ENCODE measurements around the gene NTM.
A peak's percentile ranks its signal among the peaks of the same experiment; 100 is the strongest.

Gene NTM

GRCh38 chr11:132256528-132257279, 886.3 kb downstream of the NTM start:
- no peak for DNase-seq

DNA sequence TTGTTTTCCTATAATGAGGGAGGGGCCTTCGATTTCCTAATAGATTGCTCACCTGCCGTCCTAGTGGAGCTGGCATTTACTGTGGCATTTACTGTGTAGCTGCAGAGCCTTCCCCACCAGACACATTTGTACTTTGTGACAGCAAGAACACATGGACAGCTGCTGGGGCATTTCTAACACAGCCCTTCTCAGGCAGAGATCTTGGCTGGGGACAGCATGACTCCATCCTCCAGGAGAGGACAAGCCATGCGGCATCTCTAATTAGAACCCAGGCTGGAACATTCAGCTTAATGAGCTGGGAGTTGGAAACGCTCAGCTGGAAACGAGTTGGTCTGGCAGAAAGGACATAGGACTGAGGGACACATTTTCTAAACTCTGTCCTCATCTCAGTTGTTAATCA, 887.5 kb downstream of the NTM start:
- no peak for DNase-seq

DNA sequence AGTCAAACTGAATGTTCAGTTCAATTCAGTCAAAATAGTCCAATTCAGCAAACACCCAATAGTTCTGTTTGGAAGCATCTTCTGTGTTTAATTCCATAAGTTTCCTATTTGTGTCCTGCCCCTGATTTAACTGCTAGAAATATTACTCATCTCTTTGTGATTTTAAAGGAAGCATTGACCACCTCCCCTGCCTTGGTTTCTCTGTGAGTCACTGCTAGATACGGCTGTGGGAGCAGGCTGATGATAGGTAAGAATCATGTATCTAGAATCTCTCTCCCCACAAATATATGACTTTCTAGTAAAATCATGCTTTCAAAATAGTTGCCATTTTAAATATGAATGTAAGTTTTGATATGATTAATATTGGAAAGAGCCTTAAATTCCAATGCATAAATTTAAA, 888.5 kb downstream of the NTM start:
- DNase-seq: no peak

GRCh38 chr11:132260636-132261035, 890.2 kb downstream of the NTM start:
- DNase-seq: no peak

DNA sequence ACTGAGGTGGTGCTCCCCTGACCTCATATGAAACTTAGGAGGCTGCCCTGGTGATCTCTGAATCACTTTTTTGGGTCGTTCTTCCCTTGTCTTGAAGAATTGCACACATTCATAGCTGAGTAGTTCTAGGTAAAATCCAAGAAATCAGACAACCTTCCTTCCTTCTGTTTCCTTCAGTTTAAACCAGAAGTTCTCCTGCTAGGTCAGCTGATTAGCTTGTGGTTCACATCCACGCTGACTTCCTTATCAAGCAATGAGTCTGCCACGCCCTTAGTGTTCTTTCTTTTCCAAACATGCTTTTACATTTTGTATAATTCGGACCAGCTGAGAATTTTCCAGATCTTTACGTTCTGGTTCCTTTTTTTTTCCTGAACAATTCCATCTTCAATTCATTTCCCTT, 892.8 kb downstream of the NTM start:
- no peak for DNase-seq

DNA sequence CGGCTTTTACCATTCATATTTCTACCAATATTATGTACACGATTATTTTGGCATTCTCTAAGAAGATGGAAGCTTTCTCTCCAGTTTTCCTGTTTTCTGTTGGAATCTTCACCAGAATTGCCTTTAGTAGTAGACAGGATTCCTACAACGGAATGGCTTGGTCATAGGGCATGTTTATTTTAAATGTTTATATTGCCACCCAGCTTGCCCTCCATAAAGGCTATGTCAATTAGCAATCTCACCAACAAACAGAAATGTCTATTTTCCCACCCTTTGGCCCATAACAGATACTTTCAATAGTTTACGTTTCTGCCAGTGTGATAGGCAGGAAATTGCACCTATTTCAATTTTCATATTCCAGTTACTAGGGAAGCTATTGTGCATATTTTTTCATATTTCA, 893.5 kb downstream of the NTM start:
- DNase-seq: no peak

- DNase-seq: no peak
Measured at GRCh38 chr11:132264616-132265015, 894.2 kb downstream of the NTM start.

DNA sequence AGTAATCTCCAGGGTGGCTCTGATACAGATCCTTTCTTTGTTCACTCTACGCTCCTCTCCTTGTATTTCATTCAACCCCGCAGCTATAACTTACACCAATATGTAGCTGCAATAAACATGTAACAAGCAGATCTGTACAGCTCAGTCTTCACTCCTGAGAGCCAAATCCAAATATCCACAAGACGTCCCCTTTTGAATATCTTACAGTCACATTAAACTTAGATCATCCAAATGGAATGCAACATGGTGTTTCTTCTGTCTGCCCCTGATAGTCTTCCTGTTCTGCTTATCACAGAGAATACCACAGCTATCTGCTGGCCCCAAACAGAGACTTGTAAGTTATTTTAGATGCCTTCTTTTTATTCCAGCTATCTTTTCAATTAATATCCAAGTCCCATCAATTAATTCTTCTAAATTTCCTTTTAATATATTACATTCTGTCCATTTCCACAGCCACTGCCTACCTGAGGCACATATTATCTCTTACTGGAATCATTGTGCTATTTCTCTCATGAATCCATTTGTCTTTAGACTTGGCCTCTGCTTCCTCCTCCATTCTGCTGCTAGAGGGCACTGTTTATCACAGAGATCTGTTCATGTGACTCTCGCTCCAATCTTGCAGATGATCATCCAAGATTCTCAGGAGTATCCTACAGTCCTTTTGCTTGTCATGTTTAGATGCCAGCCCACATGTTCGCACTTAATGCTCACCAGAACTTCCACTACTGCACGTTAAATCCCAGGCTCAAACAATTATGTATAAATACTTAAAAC, 908.6 kb downstream of the NTM start:
- DNase-seq: peak; percentile 58

DNA sequence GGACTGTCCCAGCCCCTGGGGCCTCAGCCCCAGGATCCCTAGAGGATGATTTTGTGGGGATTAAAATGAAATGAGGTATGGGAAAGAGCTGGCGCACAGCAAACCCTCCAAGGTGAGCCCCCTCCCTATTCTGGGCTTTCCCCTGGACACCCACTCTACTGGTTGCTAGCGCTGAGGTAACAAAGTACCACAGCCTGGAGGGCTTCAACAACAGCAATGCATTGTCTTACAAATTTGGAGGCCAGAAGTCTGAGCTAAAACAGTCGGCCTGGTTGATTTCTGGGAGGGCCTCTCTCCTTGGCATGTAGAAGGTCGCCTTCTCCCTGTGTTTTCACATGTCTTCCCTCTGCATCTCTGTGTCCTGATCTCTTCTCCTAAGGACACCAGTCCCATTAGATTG, 913.6 kb downstream of the NTM start:
- DNase-seq: no peak

- DNase-seq: no peak
Measured at GRCh38 chr11:132284611-132285010, 914.2 kb downstream of the NTM start.

DNA sequence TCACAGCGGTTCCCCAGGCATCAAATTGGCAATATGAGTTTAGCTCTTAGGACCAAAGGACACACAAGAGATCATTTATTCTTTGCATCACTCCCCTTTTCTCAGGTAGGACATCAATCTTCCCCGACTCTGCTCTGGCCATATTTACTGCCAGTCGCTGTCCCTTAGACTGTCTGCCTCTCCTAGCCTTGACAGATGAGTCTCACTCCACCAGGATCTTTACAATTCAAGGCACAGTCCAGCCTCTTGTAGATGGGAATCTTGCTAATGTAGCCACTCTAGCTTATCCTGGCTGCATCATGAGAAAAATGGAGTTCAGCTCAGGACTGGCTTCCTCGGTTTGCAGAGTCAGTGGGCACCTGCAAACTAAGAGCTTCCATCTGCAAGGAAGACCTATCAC, 915.2 kb downstream of the NTM start:
- no peak for DNase-seq

- DNase-seq: no peak
Measured at GRCh38 chr11:132286106-132286505, 915.7 kb downstream of the NTM start.

DNA sequence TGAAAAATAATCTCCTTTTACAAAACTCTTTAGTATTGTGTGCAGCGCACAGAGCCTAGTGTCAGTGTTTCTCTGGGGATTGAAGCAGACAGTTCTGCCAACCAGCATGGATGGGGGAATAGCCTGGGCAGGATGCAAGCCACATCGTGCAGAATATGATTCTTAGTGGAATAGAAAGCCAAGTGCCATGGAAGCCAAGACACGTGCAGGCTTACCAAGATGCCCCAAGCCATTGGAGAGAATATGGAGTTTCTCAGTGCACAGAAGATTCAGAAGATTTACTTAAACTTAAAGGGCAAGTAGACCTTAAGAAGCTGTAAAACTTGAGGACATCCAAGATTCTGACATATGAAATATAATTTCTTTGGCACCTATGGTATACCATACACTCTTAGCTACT, 917.6 kb downstream of the NTM start:
- DNase-seq: no peak

DNA sequence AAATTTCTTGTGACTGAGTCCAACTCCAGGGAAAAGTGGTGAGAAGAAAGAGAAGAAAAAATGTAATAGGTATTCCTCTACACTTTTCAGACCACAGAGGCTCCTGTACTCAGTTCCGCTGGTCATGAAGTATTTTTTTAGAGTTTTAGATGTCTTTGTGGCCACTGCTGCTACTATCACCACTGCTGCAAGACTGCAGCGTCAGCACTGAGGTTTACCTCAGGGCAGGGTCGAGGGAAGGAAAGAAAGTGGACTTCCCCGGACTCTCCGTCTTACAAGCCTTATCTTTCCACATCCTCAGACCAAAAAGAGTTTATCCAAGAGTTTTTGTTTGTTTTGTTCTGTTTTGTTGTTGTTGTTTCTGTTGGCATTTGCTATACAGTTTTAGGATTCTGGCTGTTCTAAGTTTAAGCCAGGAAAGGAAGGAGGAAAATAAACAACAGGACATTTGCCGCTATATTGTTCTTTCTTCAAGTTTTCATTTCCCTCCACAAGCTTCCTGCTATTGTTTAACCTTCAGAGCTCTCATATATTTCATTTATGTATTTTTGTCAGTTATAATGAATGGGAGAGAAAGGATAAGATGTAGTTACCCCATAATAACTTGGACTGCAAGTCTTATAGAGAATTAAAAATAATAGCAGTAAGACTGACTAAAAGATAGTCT, 919.3 kb downstream of the NTM start:
- no peak for DNase-seq

- no peak for DNase-seq
Measured at GRCh38 chr11:132293586-132293985, 923.2 kb downstream of the NTM start.

DNA sequence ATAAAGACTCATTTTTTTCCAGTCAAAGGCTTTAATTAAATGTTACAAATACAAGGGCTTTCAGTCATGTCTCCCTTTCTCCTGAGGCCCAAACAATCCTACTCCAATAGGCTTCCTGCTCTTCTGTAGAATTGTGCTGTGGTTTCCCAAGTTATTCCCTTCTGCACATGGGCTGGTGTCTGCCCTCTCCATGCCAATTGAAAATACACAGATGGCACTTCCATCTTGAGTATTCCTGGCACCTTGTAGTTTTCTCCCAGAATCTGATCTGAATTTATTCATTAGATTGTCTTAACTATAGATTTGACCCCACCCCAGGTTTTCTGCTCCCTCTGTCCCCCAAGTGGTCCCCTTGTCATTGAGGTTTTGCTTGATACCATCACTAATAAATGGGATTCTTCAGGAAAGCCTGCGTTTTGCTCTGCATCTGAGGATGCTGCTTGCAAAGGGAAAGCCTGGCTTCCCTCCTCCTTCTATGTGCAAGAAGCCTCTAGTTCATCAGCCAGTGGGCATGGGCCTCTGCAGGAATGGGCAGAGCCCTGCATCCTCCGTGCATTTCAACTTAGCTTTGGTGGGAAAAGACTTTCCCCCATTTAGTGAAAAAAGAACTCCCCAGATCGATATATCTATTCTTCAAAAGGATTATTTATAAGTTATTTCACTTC, 926.7 kb downstream of the NTM start:
- DNase-seq: no peak

DNA sequence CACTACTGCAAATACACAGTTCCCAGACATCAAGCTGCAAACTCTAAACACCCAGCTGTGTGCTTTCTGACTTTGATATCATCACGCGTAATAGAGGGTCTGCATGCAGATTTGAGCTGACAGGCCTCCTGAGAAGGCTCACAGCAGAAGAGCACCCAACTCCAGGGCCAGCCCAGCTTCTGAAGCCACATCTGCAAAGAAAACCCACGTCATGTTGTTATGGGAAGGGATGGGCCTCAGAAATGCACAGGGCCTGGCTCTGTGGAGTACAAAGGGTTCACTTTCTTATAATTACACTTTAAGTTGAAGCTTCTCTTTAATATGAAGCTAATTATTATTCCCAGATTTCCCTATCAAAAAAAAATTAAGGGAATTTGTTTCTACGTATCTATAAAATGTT, 927.9 kb downstream of the NTM start:
- DNase-seq: no peak

- no peak for DNase-seq
Measured at GRCh38 chr11:132300283-132300682, 929.9 kb downstream of the NTM start.

DNA sequence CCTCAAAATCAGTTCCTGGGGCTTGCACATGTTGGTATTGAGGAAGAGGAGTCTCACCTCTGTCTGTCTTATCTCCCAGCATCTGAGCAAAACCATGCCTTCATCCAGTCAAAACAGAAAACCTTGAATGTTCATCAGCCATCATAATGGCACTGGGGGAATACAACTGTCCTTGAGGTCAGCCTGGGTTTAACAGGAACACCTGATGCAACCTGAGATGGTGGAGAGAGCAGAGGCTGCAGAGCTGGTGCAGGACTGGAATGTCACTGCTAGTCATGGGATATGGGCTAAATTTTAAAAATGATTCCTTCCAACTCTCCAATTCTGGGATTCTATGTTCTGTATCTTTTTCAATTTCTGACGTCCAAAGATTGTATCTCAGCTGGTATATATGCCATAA, 931.0 kb downstream of the NTM start:
- DNase-seq: no peak

DNA sequence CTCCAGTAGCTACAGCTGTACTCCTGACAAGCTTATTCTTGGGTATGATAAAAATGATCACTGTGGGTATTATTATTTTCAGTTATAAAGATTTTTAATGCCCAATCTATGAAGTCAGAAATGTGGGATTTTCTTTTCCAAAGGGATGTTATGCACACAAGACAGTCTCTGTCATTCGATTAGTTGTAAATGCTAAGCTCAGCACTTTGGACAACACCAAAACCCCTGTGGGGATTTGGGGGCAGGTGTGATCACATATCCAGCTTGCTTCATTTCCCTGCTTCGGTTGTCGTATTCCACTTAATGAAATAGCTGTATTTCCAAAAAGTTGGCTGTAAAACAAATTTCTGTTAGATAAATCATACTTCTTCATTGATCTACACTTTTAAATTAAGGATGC, 931.5 kb downstream of the NTM start:
- no peak for DNase-seq

GRCh38 chr11:132307309-132308020, 937.0 kb downstream of the NTM start:
- no peak for DNase-seq
